Testis (tissue), 2 donors: Measurements from ENCODE around the gene PLXDC1.

Source experiments
- POLR2A ChIP-seq: fragments of 450-650 bp; IDR thresholded peaks from one replicate; pipeline ENCODE4 v1.6.1; 2017; ENCODE audit warnings: antibody characterized with exemption, mild to moderate bottlenecking, moderate library complexity
- TF ChIP-seq, protein P1 (sequence below), 3 experiments: fragments of 450-650 bp in 2 of 3; fragments of 200-600 bp in 1 of 3; sonication (generic) in 1 of 3; IDR thresholded peaks; one replicate each; pipeline ENCODE4 v1.5.1; 2016 to 2019; ENCODE audit warnings: antibody characterized with exemption in 3 of 3, mild to moderate bottlenecking in 2 of 3, moderate library complexity in 1 of 3

DNA sequence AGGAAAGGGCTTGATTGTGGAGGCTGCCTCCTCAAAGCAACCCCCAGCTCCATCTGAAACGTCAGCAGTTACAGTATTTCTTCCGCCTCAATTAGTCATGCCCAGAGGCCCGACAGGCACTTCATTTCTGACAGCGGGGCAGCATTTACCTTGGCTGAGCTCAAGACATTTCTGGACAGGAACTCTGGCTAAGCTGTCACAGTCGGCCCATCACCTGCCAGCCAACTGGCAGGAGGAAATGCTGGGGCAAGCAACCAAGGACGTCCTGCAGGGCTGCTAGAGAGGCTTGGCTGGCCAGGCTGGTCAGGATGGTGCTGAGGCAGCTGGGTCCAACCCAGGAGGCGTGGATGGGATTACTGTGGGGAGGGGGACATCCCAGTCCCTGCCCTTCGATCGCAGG is 27.8 kb downstream of the PLXDC1 start:
- TF ChIP-seq, protein P1, sequence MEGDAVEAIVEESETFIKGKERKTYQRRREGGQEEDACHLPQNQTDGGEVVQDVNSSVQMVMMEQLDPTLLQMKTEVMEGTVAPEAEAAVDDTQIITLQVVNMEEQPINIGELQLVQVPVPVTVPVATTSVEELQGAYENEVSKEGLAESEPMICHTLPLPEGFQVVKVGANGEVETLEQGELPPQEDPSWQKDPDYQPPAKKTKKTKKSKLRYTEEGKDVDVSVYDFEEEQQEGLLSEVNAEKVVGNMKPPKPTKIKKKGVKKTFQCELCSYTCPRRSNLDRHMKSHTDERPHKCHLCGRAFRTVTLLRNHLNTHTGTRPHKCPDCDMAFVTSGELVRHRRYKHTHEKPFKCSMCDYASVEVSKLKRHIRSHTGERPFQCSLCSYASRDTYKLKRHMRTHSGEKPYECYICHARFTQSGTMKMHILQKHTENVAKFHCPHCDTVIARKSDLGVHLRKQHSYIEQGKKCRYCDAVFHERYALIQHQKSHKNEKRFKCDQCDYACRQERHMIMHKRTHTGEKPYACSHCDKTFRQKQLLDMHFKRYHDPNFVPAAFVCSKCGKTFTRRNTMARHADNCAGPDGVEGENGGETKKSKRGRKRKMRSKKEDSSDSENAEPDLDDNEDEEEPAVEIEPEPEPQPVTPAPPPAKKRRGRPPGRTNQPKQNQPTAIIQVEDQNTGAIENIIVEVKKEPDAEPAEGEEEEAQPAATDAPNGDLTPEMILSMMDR (IDR thresholded peaks at IDR 0.05) = no peak
- no peak for TF ChIP-seq POLR2A
